Right renal pelvis (tissue), 4 donors: ENCODE data around the gene RNF227. TPM values are rescaled to one million over a fixed set of nuclear protein-coding genes. Genes with fewer than 3 reads are reported as not detected.

Experiments
- DNase-seq, 4 donors: peaks; one replicate each; pipeline ENCODE4 v3.0.0-alpha.2; 2013; ENCODE audit warnings: low read depth in 4 of 4, low spot score in 3 of 4, missing footprints in 1 of 4
- polyA plus RNA-seq, 4 donors: library from polyadenylated mRNA; unstranded; fragments of 120-200 nt; gene quantifications; one replicate each; pipeline ENCODE4 v1.2.1, GENCODE V29; 2013; ENCODE audit not compliant: insufficient read length in 4 of 4

Gene RNF227
- polyA plus RNA-seq, 4 donors: 4.4 to 5.7 (median 4.6) TPM

- no peak for DNase-seq
Measured at GRCh38 chr17:7893187-7893880, 22.8 kb downstream of the RNF227 start.

DNA sequence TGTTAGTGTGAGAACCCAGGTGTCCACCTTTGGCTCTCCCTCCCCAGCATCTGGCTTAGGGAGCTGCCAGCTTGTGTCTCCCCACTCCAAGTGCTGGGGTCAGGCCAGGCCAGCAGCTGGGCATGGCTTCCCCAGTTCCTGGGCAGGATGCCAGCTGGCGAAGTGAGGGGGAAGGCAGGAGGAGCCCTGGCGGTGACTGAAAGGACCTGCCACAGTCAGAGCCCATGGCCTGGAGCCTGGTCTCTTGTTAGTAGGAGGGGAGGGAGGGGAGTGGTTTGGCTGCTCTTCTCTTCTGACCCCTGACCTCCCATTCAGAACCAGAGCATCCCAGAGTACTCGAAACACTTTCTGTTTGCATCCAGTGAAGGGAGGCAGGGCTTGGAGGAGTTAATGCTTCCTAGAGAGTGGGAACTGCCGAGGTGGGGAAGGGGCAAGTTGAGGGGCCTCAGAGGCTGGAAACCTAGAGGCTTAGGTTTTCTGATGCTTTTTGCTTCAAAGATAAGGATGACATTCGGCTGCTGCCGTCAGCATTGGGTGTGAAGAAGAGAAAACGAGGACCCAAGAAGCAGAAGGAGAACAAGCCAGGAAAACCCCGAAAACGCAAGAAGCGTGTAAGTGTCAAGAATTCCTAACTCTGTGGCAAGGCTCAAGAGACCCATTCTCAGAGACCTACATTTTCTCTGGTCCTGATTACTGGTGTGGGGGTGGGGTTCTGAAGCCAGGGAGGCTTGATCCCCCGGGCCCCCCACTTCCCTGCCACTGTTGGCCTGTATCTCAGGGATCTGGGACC lies 26.7 kb downstream of the RNF227 start:
- peak in 3 of 4 donors; percentile 58 to 80 (median 75) for DNase-seq

DNA sequence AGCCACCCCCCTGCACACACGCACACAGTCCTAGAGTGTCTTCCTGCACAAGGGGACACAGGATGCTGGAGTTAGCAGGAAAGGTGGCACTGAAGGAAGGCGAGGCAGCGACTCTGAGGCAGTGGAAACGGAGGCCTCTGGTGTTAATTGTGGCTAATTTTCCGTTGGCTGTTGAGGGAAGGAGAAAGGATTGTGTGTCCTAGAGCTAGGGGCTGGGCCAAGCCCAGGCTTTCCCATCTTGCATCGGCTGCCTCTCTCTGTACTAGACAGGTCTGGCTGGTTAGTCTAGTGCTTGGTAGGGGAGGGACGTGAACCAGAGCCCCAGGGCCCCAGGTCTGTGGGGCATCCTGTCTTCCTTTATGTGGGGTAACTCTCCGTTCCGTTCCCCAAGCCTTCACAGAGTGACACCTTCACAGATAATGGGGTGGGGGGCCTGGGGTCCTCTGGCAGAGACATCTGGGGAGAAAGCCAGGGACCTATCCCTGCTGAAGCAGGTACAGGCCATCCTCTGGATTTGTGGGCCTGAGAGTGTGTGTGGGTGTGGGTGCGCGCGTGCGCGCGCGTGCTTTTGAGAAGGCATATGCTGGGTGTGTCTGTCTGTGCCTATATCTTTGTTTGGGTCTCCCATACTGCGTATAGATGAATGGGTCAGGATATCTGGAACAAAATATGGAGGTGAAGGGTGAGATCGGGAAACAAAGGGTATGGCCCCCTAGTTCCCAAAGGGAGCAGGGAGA lies 27.7 kb downstream of the RNF227 start, which contains the start of gene CHD3:
Gene CHD3 (plus strand): TSS at position 606 of the 737 bp plus-strand sequence. CDS start 212 bp downstream, outside the sequence.
- DNase-seq: no peak

- peak; percentile 91 to 95 (median 94) for DNase-seq
Measured at GRCh38 chr17:7887482-7888183, 28.5 kb downstream of the RNF227 start.

DNA sequence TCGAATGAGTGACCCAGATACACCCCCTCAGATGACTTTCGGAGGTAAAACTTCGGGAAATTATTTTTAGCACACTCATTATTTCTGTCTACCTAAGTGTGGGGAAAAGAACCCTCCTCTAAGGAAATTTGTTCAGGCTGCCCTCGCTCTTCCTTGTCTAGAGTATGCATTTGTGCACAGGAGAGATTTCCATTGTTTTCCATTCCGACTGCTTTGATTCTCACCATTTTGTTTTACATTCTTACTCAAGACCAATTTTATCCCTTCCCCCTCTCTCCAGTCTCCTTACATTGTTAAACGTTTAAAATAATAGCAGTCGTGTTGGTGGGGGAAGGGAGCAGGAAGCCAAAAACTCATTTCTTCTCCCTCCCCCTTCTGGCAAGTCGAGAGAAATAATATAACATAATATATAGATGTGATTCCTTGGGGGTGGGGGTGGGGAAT lies 29.0 kb downstream of the RNF227 start:
- no peak for DNase-seq

DNA sequence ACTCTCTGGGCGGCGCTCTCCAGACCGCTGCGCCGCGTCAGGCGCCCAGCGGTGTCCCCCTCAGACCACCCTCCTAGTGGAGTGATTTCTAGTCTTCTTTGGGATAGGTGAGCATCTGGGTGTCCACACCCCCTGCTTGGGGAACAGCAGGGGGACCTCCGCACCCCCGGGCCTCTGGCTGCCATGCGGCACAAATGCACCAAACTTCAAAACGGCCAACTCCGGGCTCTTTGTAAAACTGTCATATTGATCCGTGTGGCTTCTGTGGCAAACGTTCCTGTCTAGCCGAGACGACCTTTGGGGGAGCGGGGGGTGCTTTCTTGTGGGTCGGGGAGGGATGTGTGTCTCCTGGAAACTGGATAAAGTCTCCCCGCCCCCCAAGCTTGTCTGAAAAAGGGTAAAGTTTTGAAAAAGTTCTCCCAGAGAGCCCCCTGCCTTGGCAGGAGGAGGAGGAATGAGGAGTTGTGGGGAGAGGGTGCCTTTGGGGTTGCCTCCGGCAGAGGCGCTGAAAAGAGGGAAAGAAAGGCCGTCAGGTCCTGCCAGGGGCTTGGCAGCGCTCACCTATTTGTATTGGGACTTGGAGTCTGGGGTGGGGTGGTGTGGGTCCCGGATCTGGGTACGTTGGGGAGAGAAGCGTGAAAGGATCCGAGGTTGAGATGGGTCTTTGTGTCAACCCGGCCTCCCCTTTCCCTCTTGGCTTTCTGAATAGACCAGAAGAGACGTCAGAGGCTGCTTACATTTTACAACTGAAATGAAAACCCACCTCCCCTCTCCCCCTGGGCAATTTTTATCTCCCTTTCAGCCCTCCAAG lies 29.7 kb downstream of the RNF227 start:
- DNase-seq: peak in 3 of 4 donors; percentile 18 to 59 (median 27)

DNA sequence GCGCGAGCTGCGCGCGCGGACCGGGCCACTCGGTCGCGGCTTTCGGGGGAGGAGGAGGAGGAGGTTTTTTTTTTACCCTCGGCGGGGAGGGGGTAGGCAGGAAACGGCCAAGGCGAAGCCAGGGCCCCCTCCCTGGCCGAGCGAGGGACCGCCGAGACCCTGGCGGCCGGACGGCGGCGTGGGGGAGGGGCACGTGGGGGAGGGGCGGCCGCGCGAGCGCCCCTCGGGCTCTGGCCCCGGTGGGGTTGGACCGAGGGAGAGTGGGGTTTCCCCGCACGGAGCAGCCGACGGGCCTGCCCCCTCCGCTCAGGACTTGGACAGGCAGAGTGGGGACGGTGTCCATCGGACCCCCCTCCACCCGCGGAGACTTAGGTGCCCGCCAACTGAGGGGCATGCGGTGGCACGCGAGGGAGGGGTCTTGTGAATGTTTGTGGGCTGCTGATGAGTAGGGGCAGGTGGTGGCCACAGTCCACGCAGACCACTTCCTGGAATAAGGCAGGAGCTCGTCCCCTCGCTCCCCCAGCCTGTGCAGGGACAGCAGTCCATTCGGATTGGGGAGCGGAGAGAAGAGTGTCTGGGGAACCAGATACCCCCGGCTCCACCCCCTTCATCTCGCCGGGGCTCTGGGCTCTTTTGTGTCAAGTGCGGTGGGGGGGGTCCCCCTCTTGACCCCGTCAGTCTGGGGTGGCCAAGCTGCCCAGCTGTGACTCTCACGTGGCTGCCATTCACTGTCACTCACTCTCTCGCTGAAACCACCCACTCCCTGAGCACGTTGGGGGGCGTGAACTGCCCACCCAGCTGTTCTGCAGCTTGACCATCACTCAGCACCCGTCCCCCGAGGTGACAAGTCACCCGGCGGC lies 30.5 kb downstream of the RNF227 start:
- DNase-seq: peak in 3 of 4 donors; percentile 52 to 72 (median 65)

DNA sequence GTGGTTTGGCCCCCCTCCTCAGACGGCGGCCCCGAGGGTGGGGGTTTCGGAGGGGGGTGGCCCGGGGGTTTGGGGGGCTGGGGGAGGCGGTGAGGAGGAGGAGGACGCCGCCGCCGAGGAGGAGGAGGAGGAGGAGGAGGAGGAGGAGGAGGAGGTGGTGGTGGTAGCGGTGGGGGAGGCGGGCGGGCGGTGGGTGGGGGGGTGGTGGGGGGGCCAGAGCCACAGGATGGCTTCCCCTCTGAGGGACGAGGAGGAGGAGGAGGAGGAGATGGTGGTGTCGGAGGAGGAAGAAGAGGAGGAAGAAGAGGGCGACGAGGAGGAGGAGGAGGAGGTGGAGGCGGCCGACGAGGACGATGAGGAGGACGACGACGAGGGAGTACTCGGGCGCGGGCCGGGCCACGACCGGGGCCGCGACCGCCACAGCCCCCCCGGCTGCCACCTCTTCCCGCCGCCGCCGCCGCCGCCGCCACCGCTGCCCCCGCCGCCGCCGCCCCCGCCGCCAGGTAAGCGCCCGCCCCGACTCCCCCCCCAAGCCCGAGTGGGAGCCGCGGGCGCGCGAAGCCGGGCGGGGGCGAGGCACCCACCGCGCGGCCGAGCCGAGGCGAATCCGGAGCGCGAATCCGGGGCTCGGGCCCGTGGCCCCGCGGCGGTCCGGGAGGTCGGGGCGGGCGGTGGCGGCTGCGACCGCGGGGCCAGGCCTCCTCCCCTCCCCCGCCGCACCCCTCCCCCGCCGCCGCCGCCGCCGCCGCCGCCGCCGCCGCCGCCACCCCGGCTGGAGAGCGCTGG lies 31.3 kb downstream of the RNF227 start:
- DNase-seq: no peak

DNA sequence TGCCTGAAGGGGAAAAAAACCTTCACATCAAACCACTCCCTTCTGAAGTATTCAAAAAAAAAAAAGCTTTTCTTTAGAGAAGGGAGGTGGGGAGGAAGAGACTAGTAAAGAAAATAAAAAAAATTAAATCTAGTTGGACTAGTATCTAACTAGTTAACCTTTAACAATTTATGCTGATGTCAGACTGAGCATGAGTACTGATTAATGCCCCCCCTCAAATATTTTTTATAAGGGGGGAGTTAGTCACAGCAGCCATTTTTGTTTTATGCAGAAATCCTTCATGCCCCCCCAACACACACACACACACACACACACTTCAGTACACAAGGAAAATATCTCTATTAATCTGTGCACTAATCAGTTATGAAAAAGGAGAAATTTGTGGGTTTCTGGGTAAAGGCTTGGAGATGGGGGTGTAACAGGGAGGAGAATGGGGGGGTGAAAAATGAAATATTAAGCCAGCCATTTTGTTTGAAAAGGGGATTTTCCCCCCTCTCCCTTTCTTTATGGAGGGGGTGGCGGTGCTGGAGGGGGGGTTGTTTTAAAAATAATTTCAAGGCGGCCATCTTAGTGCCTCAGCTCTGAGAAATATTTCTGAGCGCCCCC lies 32.2 kb downstream of the RNF227 start:
- peak in 2 of 4 donors; percentile 36 to 43 for DNase-seq

DNA sequence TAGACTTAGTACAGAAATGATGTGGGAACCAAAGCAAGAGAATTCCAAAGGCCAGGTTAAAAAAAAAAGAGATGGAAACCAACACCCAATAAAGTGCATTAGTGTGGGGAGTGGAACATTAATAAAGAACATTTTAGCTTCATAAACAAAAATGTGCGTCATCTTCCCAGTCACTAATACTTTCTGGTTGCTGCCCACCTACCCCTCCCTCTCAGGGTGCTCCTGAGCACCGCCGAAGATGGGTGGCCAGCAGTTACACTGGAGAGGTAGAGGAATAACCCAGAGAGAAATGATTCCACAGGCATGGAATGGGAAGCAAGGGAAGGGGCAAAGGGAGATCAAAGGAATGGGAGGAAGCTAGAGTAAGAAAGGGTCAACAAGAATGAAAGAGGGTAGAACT lies 33.5 kb downstream of the RNF227 start:
- no peak for DNase-seq

GRCh38 chr17:7882068-7882467 lies 34.0 kb downstream of the RNF227 start:
- DNase-seq: no peak

DNA sequence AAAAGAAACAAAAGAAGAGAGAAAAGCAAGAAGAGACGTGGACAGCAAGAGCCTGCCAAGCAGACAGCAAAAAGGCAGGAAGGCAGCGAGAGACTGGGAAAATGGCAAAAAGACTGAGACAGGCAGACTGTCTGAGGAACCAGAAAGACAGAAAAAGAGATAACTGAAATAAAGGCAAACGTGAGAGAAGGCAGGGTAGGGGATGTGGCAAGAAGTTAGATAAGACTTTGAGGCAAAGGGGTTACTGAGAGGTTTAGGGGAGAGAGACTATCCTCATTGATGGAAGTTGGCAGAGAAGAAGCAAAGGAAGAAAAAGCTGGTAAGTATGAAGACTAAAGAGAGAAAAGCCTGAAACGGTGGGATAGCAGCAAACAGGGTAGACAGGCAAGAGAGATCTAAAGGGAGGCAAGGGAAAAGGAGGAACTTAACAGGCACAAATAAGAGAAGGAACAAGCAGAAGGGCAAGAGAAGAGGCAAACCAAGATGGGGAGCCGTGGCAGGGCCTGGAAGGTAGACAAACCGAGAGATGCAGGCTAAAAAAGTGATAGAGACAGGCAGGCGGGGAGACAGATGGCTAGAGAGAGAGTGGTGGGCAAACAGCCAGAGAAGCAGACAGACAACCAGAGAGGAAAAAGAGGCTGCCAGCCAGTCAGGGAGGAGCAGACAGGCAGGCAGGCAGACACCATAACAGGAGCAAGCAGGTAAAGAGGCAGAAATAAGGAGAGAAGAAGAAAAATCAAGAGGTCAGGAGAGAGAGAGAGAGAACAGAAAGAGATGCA lies 34.6 kb downstream of the RNF227 start:
- no peak for DNase-seq

GRCh38 chr17:7880076-7880868 lies 35.8 kb downstream of the RNF227 start:
- no peak for DNase-seq

DNA sequence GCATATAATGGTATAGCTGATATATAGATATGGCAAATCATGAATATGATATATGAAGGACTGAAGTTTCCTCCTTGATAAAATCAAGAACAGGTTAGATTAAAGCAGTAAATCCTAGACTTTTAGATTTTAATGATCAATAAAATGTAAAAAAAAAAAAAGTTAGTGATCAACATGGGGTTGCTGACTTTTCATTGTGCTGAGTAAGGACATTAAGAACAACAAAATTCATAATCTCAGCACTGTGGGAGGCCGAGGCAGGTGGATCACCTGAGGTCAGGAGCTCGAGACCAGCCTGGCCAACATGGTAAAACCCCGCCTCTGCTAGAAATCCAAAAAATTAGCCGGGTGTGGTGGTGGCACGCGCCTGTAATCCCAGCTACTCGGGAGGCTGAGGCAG lies 37.9 kb downstream of the RNF227 start:
- DNase-seq: no peak

DNA sequence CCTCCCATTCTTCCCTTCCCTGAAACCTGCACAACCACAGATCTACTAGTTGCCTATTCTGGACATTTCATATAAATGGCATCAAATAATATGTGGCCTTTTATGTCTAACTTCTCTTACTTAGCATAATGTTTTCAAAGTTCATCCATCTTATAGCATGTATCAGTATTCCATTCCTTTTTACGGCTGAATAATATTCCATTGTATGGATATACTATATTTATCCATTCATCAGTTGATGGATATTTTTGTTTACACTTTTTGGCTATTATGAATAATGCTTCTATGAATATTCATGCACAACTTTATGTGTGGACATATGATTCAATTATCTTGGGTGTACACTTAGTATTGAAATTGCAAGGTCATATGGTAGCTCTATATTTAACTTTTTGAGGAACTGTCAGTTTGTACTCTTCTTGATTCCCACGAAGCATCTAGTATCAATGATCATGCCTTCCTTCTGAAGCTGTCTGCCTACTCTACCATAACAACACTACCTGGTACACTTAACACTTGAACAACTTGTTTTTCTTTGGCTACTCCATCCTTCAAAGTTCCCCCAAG lies 40.2 kb downstream of the RNF227 start:
- DNase-seq: no peak

GRCh38 chr17:7873051-7873450 lies 43.0 kb downstream of the RNF227 start:
- no peak for DNase-seq
